Ishikawa (cell line): ENCODE results near the gene LIF.

Experiments
- EGR1 ChIP-seq: IDR thresholded peaks from 2 replicates; pipeline ENCODE4 v1.6.1; 2012
- FOXM1 ChIP-seq: IDR thresholded peaks from 2 replicates; pipeline ENCODE4 v1.6.1; 2012; ENCODE audit warnings: low read depth, borderline replicate concordance
- REST ChIP-seq: IDR thresholded peaks from 2 replicates; pipeline ENCODE4 v1.6.1; 2012; ENCODE audit warnings: low read depth, mild to moderate bottlenecking
- ZBTB7A ChIP-seq: IDR thresholded peaks from 2 replicates; pipeline ENCODE4 v1.6.1; 2012; ENCODE audit warnings: low read depth

GRCh38 chr22:30250661-30251267, 4.2 kb upstream of the LIF start:
- TF ChIP-seq EGR1 (peak; percentile 79), ZBTB7A (peak; percentile 93), REST (no peak), FOXM1 (peak; percentile 98)
